OCI-LY7 (cell line): ENCODE measurements around the gene SLC12A3. TPM values are rescaled to one million over a fixed set of nuclear protein-coding genes. Genes with fewer than 3 reads are reported as not detected.

Experiments
- BruUV-seq: library from RNA; stranded (reverse); fragments of 400-500 nt; replicated peaks from 2 replicates; lab custom pipeline; 2021; lab: Mats Ljungman, UMichigan
- CTCF ChIA-PET: fragments of 300-600 bp; sonication (Branson Sonifier 250); formaldehyde crosslinking; loops from one replicate; lab custom pipeline; 2022; ENCODE audit warnings: antibody characterized with exemption; ENCODE audit not compliant: unreplicated experiment; lab: Charles Lee
- POLR2A ChIA-PET: fragments of 300-600 bp; sonication (Branson Sonifier 250); formaldehyde crosslinking; loops from one replicate; lab custom pipeline; 2022; ENCODE audit warnings: antibody characterized with exemption; lab: Charles Lee
- DNase-seq: peaks from one replicate; pipeline ENCODE4 v3.0.0-alpha.2; 2015; ENCODE audit warnings: low spot score
- H2AFZ ChIP-seq: fragments of 200-600 bp; sonication (generic), shearing (Covaris generic); 2 replicates; pipeline ENCODE4 v1.6.1; 2014; ENCODE audit warnings: mild to moderate bottlenecking, antibody characterized with exemption, low read length, moderate library complexity
- H3K27ac ChIP-seq: fragments of 200-600 bp; sonication (generic); 2 replicates; pipeline ENCODE4 v1.5.1; 2014; ENCODE audit warnings: mixed run types, low read depth, mild to moderate bottlenecking, moderate library complexity, low read length, inconsistent platforms; ENCODE audit not compliant: poor library complexity, severe bottlenecking
- H3K36me3 ChIP-seq: fragments of 200-600 bp; sonication (generic); 2 replicates; pipeline ENCODE4 v1.6.1; 2014; ENCODE audit warnings: mild to moderate bottlenecking, antibody characterized with exemption, low read length, moderate library complexity, mixed read lengths; ENCODE audit not compliant: insufficient read depth
- H3K4me1 ChIP-seq: fragments of 200-600 bp; sonication (generic); 2 replicates; pipeline ENCODE4 v1.5.1; 2014; ENCODE audit warnings: mild to moderate bottlenecking, low read length; ENCODE audit not compliant: insufficient read depth, poor library complexity, severe bottlenecking
- H3K4me2 ChIP-seq: fragments of 200-600 bp; sonication (generic); 2 replicates; pipeline ENCODE4 v1.6.1; 2014; ENCODE audit warnings: mild to moderate bottlenecking, low read length
- H3K4me3 ChIP-seq: fragments of 200-600 bp; sonication (generic); 2 replicates; pipeline ENCODE4 v1.5.1; 2014; ENCODE audit warnings: mild to moderate bottlenecking, low read depth, low read length; ENCODE audit not compliant: poor library complexity, severe bottlenecking
- H3K79me2 ChIP-seq: fragments of 200-600 bp; sonication (generic); 2 replicates; pipeline ENCODE4 v1.6.1; 2016; ENCODE audit warnings: low read depth, mild to moderate bottlenecking, low read length, moderate library complexity, mixed read lengths; ENCODE audit not compliant: insufficient read depth
- H3K9me2 ChIP-seq: fragments of 200-600 bp; sonication (generic); 2 replicates; pipeline ENCODE4 v1.6.1; 2016; ENCODE audit warnings: mild to moderate bottlenecking, low read length, mixed read lengths; ENCODE audit not compliant: insufficient read depth
- H3K9me3 ChIP-seq: fragments of 200-600 bp; sonication (generic); 2 replicates; pipeline ENCODE4 v1.6.1; 2014; ENCODE audit warnings: mild to moderate bottlenecking, mixed run types, low read length, mixed read lengths
- H4K20me1 ChIP-seq: fragments of 200-600 bp; sonication (generic); 2 replicates; pipeline ENCODE4 v1.6.1; 2014; ENCODE audit warnings: mild to moderate bottlenecking, antibody characterized with exemption, low read length, moderate library complexity, mixed read lengths; ENCODE audit not compliant: insufficient read depth
- EZH2phosphoT487 ChIP-seq: fragments of 200-600 bp; sonication (generic); IDR thresholded peaks from 2 replicates; pipeline ENCODE4 v1.6.1; 2018; ENCODE audit warnings: low read depth, borderline replicate concordance, mild to moderate bottlenecking, mixed run types, antibody characterized with exemption, low read length, moderate library complexity, mixed read lengths
- intact Hi-C: fragments of 100-400 bp; cut with micrococcal nuclease; formaldehyde crosslinking; loops from one replicate; pipeline ENCODE4 v1.10.0; 2022; ENCODE audit not compliant: unreplicated experiment
- total RNA-seq, 2 experiments: library from RNA; depleted of rRNA in 1 of 2; stranded (reverse); fragments of >200 nt in 1 of 2; shearing (Covaris generic) in 1 of 2; gene quantifications; 2 replicates each; pipeline ENCODE4 v1.2.3, GENCODE V29; 2014 to 2022
- TF ChIP-seq, protein P1 (sequence below): fragments of 200-600 bp; sonication (generic); conservative IDR thresholded peaks from 2 replicates; pipeline ENCODE4 v1.5.1; 2014; ENCODE audit warnings: mild to moderate bottlenecking, antibody characterized with exemption, low read length, moderate library complexity, mixed read lengths

The SLC12A3 gene
- total RNA-seq, 2 experiments from 2014 or later: 0.25 to 0.88 TPM

DNA sequence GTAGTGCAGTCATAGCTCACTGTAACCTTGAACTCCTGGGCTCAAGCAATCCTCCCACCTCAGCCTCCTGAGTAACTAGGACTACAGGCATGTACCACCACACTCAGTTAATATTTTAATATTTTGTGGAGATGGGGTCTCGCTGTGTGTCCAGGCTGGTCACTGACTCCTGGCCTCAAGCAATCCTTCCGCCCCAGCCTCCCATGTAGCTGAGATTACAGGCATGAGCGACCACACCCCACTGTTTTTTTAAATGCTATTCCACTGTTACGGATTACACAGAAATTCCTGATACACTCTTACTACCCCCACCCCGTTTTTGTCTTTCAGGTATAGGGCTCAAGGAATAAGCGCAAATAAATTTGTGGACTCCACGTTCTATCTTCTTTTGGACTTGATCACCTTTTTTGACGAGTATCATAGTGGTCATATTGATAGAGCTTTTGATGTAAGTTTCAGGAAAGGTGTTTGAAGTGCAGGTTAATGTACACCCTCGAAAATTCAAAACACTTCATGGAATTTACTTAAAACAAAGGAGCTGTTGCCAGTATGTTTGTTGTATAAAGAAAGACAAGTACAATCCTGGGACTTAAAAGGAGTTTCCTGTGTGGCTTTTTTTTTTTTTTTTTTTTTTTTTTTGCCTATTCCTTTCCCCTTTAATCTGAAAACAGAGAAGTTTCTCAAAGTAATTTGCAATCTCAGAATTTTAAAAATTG, 26.2 kb upstream of the SLC12A3 start:
- Histone ChIP-seq H3K9me3 (no peaks in the 10 kb centered on the region), H3K27ac (no peak overlapping the region), H3K4me1 (no peaks in the 10 kb centered on the region), H3K4me3 (no peak overlapping the region), H3K79me2 (no peaks in the 10 kb centered on the region), H2AFZ (no peak overlapping the region), H4K20me1 (no peaks in the 10 kb centered on the region), H3K36me3 (peaks cover 94% of the 10 kb centered on the region), H3K4me2 (no peak overlapping the region), H3K9me2 (no peaks in the 10 kb centered on the region)
- DNase-seq: no peak
- no TSS peak for BruUV-seq
- TF ChIP-seq, protein P1, sequence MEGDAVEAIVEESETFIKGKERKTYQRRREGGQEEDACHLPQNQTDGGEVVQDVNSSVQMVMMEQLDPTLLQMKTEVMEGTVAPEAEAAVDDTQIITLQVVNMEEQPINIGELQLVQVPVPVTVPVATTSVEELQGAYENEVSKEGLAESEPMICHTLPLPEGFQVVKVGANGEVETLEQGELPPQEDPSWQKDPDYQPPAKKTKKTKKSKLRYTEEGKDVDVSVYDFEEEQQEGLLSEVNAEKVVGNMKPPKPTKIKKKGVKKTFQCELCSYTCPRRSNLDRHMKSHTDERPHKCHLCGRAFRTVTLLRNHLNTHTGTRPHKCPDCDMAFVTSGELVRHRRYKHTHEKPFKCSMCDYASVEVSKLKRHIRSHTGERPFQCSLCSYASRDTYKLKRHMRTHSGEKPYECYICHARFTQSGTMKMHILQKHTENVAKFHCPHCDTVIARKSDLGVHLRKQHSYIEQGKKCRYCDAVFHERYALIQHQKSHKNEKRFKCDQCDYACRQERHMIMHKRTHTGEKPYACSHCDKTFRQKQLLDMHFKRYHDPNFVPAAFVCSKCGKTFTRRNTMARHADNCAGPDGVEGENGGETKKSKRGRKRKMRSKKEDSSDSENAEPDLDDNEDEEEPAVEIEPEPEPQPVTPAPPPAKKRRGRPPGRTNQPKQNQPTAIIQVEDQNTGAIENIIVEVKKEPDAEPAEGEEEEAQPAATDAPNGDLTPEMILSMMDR: no peak
- TF ChIP-seq EZH2phosphoT487: no peak
- POLR2A ChIA-PET: interaction anchor here (0.6 to 1.5 kb wide), 4 partner anchors 10 to 66 kb away, joined by 3 to 7 read pairs (median 6); no protein-coding TSS in a partner anchor
- intact Hi-C loops: no loop called here
- CTCF ChIA-PET: no interaction called here

- Histone ChIP-seq H3K4me2 (no peak overlapping the region), H3K4me1 (no peaks in the 10 kb centered on the region), H4K20me1 (no peaks in the 10 kb centered on the region), H3K9me2 (no peaks in the 10 kb centered on the region), H3K36me3 (peaks cover 94% of the 10 kb centered on the region), H2AFZ (no peak overlapping the region), H3K27ac (no peak overlapping the region), H3K4me3 (no peak overlapping the region), H3K79me2 (no peaks in the 10 kb centered on the region), H3K9me3 (no peaks in the 10 kb centered on the region)
- CTCF ChIA-PET: no interaction called here
- intact Hi-C loops: no loop called here
- TF ChIP-seq EZH2phosphoT487: no peak
- TF ChIP-seq, protein P1: no peak
- POLR2A ChIA-PET: no interaction called here
- BruUV-seq: no TSS peak
- DNase-seq: no peak
Measured at GRCh38 chr16:56841233-56841632, 23.8 kb upstream of the SLC12A3 start.

- H3K4me3 ChIP-seq: no peak overlapping the region
- H4K20me1 ChIP-seq: no peaks in the 10 kb centered on the region
- no peak overlapping the region for H3K27ac ChIP-seq
- no TSS peak for BruUV-seq
- H3K9me2 ChIP-seq: no peaks in the 10 kb centered on the region
- H3K4me1 ChIP-seq: no peaks in the 10 kb centered on the region
- no peaks in the 10 kb centered on the region for H3K9me3 ChIP-seq
- H2AFZ ChIP-seq: no peak overlapping the region
- H3K79me2 ChIP-seq: no peaks in the 10 kb centered on the region
- H3K36me3 ChIP-seq: peaks cover 90% of the 10 kb centered on the region
- ChIA-PET POLR2A (no interaction called here), CTCF (no interaction called here)
- TF ChIP-seq, protein P1: no peak
- TF ChIP-seq EZH2phosphoT487: no peak
- no peak for DNase-seq
- intact Hi-C loops: no loop called here
- no peak overlapping the region for H3K4me2 ChIP-seq
Measured at GRCh38 chr16:56841659-56842058, 23.3 kb upstream of the SLC12A3 start.
